GM12872 (cell line): ENCODE results near the gene DCTN2.

Source experiments
- TF ChIP-seq, protein P1 (sequence below): IDR thresholded peaks from 3 replicates; pipeline ENCODE4 v1.5.1; 2011; ENCODE audit warnings: low read depth, mild to moderate bottlenecking, low read length, moderate library complexity; ENCODE audit not compliant: insufficient read depth

Gene DCTN2

DNA sequence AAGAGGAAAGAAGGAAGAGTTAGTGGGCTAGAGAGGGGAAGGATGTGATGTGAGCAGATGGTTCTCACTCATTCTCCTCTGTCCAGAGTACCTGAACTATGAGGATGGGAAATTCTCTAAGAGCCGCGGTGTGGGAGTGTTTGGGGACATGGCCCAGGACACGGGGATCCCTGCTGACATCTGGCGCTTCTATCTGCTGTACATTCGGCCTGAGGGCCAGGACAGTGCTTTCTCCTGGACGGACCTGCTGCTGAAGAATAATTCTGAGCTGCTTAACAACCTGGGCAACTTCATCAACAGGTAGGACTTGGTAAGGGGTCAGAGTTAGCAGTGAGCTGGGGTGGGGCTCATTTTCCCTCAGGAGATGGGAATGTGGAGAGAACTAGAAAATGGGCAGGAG is 34.3 kb downstream of the DCTN2 start:
- TF ChIP-seq, protein P1, sequence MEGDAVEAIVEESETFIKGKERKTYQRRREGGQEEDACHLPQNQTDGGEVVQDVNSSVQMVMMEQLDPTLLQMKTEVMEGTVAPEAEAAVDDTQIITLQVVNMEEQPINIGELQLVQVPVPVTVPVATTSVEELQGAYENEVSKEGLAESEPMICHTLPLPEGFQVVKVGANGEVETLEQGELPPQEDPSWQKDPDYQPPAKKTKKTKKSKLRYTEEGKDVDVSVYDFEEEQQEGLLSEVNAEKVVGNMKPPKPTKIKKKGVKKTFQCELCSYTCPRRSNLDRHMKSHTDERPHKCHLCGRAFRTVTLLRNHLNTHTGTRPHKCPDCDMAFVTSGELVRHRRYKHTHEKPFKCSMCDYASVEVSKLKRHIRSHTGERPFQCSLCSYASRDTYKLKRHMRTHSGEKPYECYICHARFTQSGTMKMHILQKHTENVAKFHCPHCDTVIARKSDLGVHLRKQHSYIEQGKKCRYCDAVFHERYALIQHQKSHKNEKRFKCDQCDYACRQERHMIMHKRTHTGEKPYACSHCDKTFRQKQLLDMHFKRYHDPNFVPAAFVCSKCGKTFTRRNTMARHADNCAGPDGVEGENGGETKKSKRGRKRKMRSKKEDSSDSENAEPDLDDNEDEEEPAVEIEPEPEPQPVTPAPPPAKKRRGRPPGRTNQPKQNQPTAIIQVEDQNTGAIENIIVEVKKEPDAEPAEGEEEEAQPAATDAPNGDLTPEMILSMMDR = no peak

GRCh38 chr12:57511588-57512325 is 35.2 kb downstream of the DCTN2 start:
- TF ChIP-seq, protein P1 = no peak

DNA sequence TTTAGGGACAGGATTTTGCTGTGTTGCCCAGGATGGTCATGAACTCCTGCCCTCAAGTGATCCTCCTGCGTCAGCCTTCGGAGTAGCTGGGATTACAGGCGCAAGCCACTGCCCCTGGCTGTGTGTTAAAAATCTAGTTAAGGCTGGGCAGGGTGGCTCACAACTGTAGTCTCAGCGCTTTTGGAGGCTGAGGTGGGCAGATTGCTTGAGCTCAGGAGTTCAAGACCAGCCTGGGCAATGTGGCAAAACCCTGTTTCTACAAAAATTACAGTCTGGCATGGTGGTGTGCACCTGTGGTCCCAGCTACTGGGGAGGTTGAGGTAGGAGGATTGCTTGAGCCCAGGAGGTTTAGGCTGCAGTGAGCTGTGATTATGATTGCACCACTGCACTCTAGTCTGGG is 35.8 kb downstream of the DCTN2 start:
- TF ChIP-seq, protein P1 = no peak

- TF ChIP-seq, protein P1 = no peak
Observed at GRCh38 chr12:57500213-57500612, 46.8 kb downstream of the DCTN2 start.

GRCh38 chr12:57498571-57498970 is 48.4 kb downstream of the DCTN2 start:
- TF ChIP-seq, protein P1 = no peak

DNA sequence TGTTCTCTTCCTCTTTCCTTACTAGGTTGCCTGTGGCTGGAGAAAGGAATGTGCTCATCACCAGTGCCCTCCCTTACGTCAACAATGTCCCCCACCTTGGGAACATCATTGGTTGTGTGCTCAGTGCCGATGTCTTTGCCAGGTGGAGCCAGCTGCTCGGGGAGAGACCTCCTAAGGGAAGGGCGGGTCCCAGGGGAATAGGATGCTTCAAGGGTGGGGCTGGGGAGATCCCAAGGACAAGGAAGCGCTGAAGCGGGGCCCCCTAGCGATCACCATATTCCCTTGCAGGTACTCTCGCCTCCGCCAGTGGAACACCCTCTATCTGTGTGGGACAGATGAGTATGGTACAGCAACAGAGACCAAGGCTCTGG is 48.9 kb downstream of the DCTN2 start:
- TF ChIP-seq, protein P1 = no peak

DNA sequence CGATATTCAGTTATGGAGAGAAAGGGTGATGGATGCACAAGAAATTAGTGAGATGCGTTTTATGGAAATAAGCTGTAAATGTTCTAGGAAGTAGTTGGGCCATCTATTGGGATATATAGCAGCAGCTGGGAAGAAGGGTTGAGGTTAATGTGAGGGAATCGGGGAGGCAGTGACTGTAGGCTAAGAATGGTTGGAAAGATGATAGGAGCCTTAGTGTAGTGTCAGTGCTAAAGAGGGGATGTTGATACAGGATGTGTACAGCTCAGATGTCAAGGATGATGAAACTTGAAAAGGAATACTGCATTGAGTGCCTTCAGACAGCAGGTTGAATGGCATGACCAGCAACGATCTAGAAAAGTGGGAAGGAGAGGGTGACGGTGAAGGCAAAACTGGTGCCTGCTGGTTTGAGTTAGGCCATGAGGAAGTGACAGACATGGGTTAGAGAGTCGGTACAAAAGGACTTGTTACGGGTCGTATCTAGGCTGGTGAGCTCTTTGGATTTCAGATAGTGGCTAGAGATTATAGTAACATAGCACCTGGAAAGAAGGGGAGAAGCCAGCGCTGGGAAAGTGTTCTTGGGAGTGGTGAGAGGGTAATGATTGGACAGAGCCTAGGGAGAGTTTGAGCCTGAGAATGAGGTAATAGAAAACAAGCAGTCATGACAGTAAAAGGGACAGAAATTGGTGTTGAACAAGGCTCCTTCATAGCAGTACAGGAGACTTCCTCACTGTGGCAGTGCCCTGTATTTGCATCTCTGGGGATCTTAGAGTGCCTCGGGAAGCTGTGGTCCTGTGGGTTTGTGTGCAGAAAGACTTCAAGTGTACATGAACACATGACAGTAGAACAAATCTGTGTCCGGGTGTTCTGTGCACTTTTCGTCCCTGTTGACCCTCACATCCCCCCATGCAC is 49.5 kb downstream of the DCTN2 start:
- TF ChIP-seq, protein P1 = no peak
